ENCODE results near the gene GRIN2A.

GRIN2A gene

GRCh38 chr16:9772526-9773225, 409.6 kb downstream of the GRIN2A start:
- Histone ChIP-seq H3K9ac (ENCODE audit: low read depth, low read length) (no peak overlapping the region), H3K4me1 (ENCODE audit: insufficient read depth, low read length) (peaks cover 4% of the 10 kb centered on the region; the same call in 1 of the 2 replicates), H3K4me3 (ENCODE audit: low read length) (no peak overlapping the region), H3K36me3 (ENCODE audit: insufficient read depth, low read depth, low read length) (no peaks in the 10 kb centered on the region), H3K27me3 (ENCODE audit: insufficient read depth, low read length) (no peaks in the 10 kb centered on the region), H3K27ac (ENCODE audit: low read length) (no peak overlapping the region), H3K9me3 (ENCODE audit: insufficient read depth, low read depth, low read length) (no peaks in the 10 kb centered on the region)

GRCh38 chr16:9766891-9767290, 415.3 kb downstream of the GRIN2A start:
- Histone ChIP-seq H3K27ac (ENCODE audit: low read length) (no peak overlapping the region), H3K36me3 (ENCODE audit: insufficient read depth, low read depth, low read length) (no peaks in the 10 kb centered on the region), H3K9me3 (ENCODE audit: insufficient read depth, low read depth, low read length) (no peaks in the 10 kb centered on the region)

GRCh38 chr16:9763505-9763904, 418.7 kb downstream of the GRIN2A start:
- no peaks in the 10 kb centered on the region for H3K27me3 ChIP-seq (ENCODE audit: insufficient read depth, low read length)
- H3K27ac ChIP-seq (ENCODE audit: low read length) = no peak overlapping the region
- no peaks in the 10 kb centered on the region for H3K9me3 ChIP-seq (ENCODE audit: insufficient read depth, low read depth, low read length)
- no peak overlapping the region for H3K4me3 ChIP-seq (ENCODE audit: low read length)
- no peaks in the 10 kb centered on the region for H3K36me3 ChIP-seq (ENCODE audit: insufficient read depth, low read depth, low read length)
- no peak overlapping the region for H3K9ac ChIP-seq (ENCODE audit: low read depth, low read length)
- H3K4me1 ChIP-seq (ENCODE audit: insufficient read depth, low read length) = peaks cover 12% of the 10 kb centered on the region; the same call in 1 of the 2 replicates

More at GRCh38 chr16:9766891-9767290, 415.3 kb downstream of the GRIN2A start:
- Histone ChIP-seq H3K4me3 (ENCODE audit: low read length) (no peak overlapping the region), H3K27me3 (ENCODE audit: insufficient read depth, low read length) (no peaks in the 10 kb centered on the region), H3K9ac (ENCODE audit: low read depth, low read length) (no peak overlapping the region), H3K4me1 (ENCODE audit: insufficient read depth, low read length) (peaks cover 17% of the 10 kb centered on the region; the same call in 1 of the 2 replicates)

GRCh38 chr16:9761870-9762269, 420.4 kb downstream of the GRIN2A start:
- Histone ChIP-seq H3K27ac (ENCODE audit: low read length) (no peak overlapping the region), H3K27me3 (ENCODE audit: insufficient read depth, low read length) (no peaks in the 10 kb centered on the region), H3K4me3 (ENCODE audit: low read length) (no peak overlapping the region), H3K9ac (ENCODE audit: low read depth, low read length) (no peak overlapping the region), H3K36me3 (ENCODE audit: insufficient read depth, low read depth, low read length) (no peaks in the 10 kb centered on the region), H3K4me1 (ENCODE audit: insufficient read depth, low read length) (peaks cover 11% of the 10 kb centered on the region; the same call in 1 of the 2 replicates), H3K9me3 (ENCODE audit: insufficient read depth, low read depth, low read length) (no peaks in the 10 kb centered on the region)

GRCh38 chr16:9757687-9758086, 424.5 kb downstream of the GRIN2A start:
- H3K4me3 ChIP-seq (ENCODE audit: low read length) = no peak overlapping the region
- no peaks in the 10 kb centered on the region for H3K27me3 ChIP-seq (ENCODE audit: insufficient read depth, low read length)
- H3K36me3 ChIP-seq (ENCODE audit: insufficient read depth, low read depth, low read length) = no peaks in the 10 kb centered on the region
- H3K9me3 ChIP-seq (ENCODE audit: insufficient read depth, low read depth, low read length) = no peaks in the 10 kb centered on the region
- H3K4me1 ChIP-seq (ENCODE audit: insufficient read depth, low read length) = peaks cover 11% of the 10 kb centered on the region; the same call in 1 of the 2 replicates
- H3K27ac ChIP-seq (ENCODE audit: low read length) = no peak overlapping the region
- no peak overlapping the region for H3K9ac ChIP-seq (ENCODE audit: low read depth, low read length)

GRCh38 chr16:9756434-9756833, 425.8 kb downstream of the GRIN2A start:
- no peak overlapping the region for H3K9ac ChIP-seq (ENCODE audit: low read depth, low read length)
- no peaks in the 10 kb centered on the region for H3K27me3 ChIP-seq (ENCODE audit: insufficient read depth, low read length)
- no peaks in the 10 kb centered on the region for H3K36me3 ChIP-seq (ENCODE audit: insufficient read depth, low read depth, low read length)
- H3K9me3 ChIP-seq (ENCODE audit: insufficient read depth, low read depth, low read length) = no peaks in the 10 kb centered on the region
- no peak overlapping the region for H3K27ac ChIP-seq (ENCODE audit: low read length)
- H3K4me1 ChIP-seq (ENCODE audit: insufficient read depth, low read length) = peaks cover 11% of the 10 kb centered on the region; the same call in 1 of the 2 replicates
- H3K4me3 ChIP-seq (ENCODE audit: low read length) = no peak overlapping the region

- H3K36me3 ChIP-seq (ENCODE audit: insufficient read depth, low read depth, low read length) = no peaks in the 10 kb centered on the region
- H3K27ac ChIP-seq (ENCODE audit: low read length) = no peak overlapping the region
- no peak overlapping the region for H3K9ac ChIP-seq (ENCODE audit: low read depth, low read length)
- peaks cover 11% of the 10 kb centered on the region; the same call in 1 of the 2 replicates for H3K4me1 ChIP-seq (ENCODE audit: insufficient read depth, low read length)
- H3K9me3 ChIP-seq (ENCODE audit: insufficient read depth, low read depth, low read length) = no peaks in the 10 kb centered on the region
- H3K4me3 ChIP-seq (ENCODE audit: low read length) = no peak overlapping the region
- no peaks in the 10 kb centered on the region for H3K27me3 ChIP-seq (ENCODE audit: insufficient read depth, low read length)
These were observed 427.1 kb downstream of the GRIN2A start for GRCh38 chr16:9755081-9755480.

- Histone ChIP-seq H3K9ac (ENCODE audit: low read depth, low read length) (no peak overlapping the region), H3K4me1 (ENCODE audit: insufficient read depth, low read length) (no peaks in the 10 kb centered on the region), H3K27me3 (ENCODE audit: insufficient read depth, low read length) (no peaks in the 10 kb centered on the region), H3K27ac (ENCODE audit: low read length) (no peak overlapping the region), H3K9me3 (ENCODE audit: insufficient read depth, low read depth, low read length) (no peaks in the 10 kb centered on the region), H3K36me3 (ENCODE audit: insufficient read depth, low read depth, low read length) (no peaks in the 10 kb centered on the region), H3K4me3 (ENCODE audit: low read length) (no peak overlapping the region)
These were observed 440.5 kb downstream of the GRIN2A start for GRCh38 chr16:9741776-9742175.

GRCh38 chr16:9739301-9739700, 442.9 kb downstream of the GRIN2A start:
- no peaks in the 10 kb centered on the region for H3K36me3 ChIP-seq (ENCODE audit: insufficient read depth, low read depth, low read length)
- H3K9me3 ChIP-seq (ENCODE audit: insufficient read depth, low read depth, low read length) = no peaks in the 10 kb centered on the region
- H3K4me1 ChIP-seq (ENCODE audit: insufficient read depth, low read length) = 0 out of 2 replicates have a peak, but pooled peaks cover 5% of the 10 kb centered on the region
- H3K4me3 ChIP-seq (ENCODE audit: low read length) = no peak overlapping the region
- H3K27ac ChIP-seq (ENCODE audit: low read length) = no peak overlapping the region
- H3K9ac ChIP-seq (ENCODE audit: low read depth, low read length) = no peak overlapping the region
- H3K27me3 ChIP-seq (ENCODE audit: insufficient read depth, low read length) = no peaks in the 10 kb centered on the region

GRCh38 chr16:9738690-9739089, 443.5 kb downstream of the GRIN2A start:
- Histone ChIP-seq H3K27me3 (ENCODE audit: insufficient read depth, low read length) (no peaks in the 10 kb centered on the region), H3K4me1 (ENCODE audit: insufficient read depth, low read length) (0 out of 2 replicates have a peak, but pooled peaks cover 5% of the 10 kb centered on the region), H3K9ac (ENCODE audit: low read depth, low read length) (no peak overlapping the region), H3K4me3 (ENCODE audit: low read length) (no peak overlapping the region), H3K27ac (ENCODE audit: low read length) (no peak overlapping the region), H3K36me3 (ENCODE audit: insufficient read depth, low read depth, low read length) (no peaks in the 10 kb centered on the region), H3K9me3 (ENCODE audit: insufficient read depth, low read depth, low read length) (no peaks in the 10 kb centered on the region)

- Histone ChIP-seq H3K4me1 (ENCODE audit: insufficient read depth, low read length) (0 out of 2 replicates have a peak, but pooled peaks cover 5% of the 10 kb centered on the region), H3K9me3 (ENCODE audit: insufficient read depth, low read depth, low read length) (no peaks in the 10 kb centered on the region), H3K36me3 (ENCODE audit: insufficient read depth, low read depth, low read length) (no peaks in the 10 kb centered on the region), H3K9ac (ENCODE audit: low read depth, low read length) (no peak overlapping the region), H3K27ac (ENCODE audit: low read length) (no peak overlapping the region), H3K4me3 (ENCODE audit: low read length) (no peak overlapping the region), H3K27me3 (ENCODE audit: insufficient read depth, low read length) (no peaks in the 10 kb centered on the region)
These were observed 445.7 kb downstream of the GRIN2A start for GRCh38 chr16:9736547-9736946.

- Histone ChIP-seq H3K36me3 (ENCODE audit: insufficient read depth, low read depth, low read length) (no peaks in the 10 kb centered on the region), H3K27me3 (ENCODE audit: insufficient read depth, low read length) (no peaks in the 10 kb centered on the region), H3K4me3 (ENCODE audit: low read length) (no peak overlapping the region), H3K9me3 (ENCODE audit: insufficient read depth, low read depth, low read length) (no peaks in the 10 kb centered on the region), H3K9ac (ENCODE audit: low read depth, low read length) (no peak overlapping the region), H3K27ac (ENCODE audit: low read length) (no peak overlapping the region), H3K4me1 (ENCODE audit: insufficient read depth, low read length) (no peaks in the 10 kb centered on the region)
These were observed 459.1 kb downstream of the GRIN2A start for GRCh38 chr16:9723136-9723535.

All from iPS-20b (cell line).